ENCODE results near the gene KCTD10. TPM values are rescaled to one million over a fixed set of nuclear protein-coding genes. Genes with fewer than 3 reads are reported as not detected.

Gene KCTD10
- total RNA-seq, 1 experiment from 2014 or later: 55.2 TPM

GRCh38 chr12:109462868-109463692 is 14.0 kb downstream of the KCTD10 start:
- H3K4me3 ChIP-seq (ENCODE audit: low read depth in 2 of 2, low read length in 2 of 2): peak overlapping the region; percentile 4 to 35; a peak in 3 of 4 replicates
- CTCF ChIA-PET: interaction anchor here (0.5 kb wide), 1 partner anchor 391 kb away, joined by 4 read pairs; no protein-coding TSS in a partner anchor
- no TSS peak for BruUV-seq (replicated peaks)

GRCh38 chr12:109461846-109462756 is 15.0 kb downstream of the KCTD10 start:
- no TSS peak for BruUV-seq (replicated peaks)
- in situ Hi-C loops (cut with HindIII; ENCODE audit: low pct_unique_long_range_greater_than_20kb, low sequenced_read_pairs) (no loop called here), intact Hi-C loops (cut with micrococcal nuclease; ENCODE audit: unreplicated experiment) (no loop called here)
- peaks cover 4% of the 10 kb centered on the region for H3K36me3 ChIP-seq (ENCODE audit: control insufficient read depth, insufficient read depth, low read length)
- H3K9me3 ChIP-seq (ENCODE audit: control insufficient read depth, insufficient read depth, low read depth, low read length): no peaks in the 10 kb centered on the region
- no peak overlapping the region for H3K4me3 ChIP-seq (ENCODE audit: low read depth in 2 of 2, low read length in 2 of 2)
- ChIA-PET CTCF (no interaction called here), POLR2A (no interaction called here)
- peak overlapping the region; percentile 87 for H3K27ac ChIP-seq (ENCODE audit: low read length)
- DNase-seq (ENCODE audit: low read depth, low spot score) (no peak), ATAC-seq (peak; percentile 59)
- TF ChIP-seq, protein P1, sequence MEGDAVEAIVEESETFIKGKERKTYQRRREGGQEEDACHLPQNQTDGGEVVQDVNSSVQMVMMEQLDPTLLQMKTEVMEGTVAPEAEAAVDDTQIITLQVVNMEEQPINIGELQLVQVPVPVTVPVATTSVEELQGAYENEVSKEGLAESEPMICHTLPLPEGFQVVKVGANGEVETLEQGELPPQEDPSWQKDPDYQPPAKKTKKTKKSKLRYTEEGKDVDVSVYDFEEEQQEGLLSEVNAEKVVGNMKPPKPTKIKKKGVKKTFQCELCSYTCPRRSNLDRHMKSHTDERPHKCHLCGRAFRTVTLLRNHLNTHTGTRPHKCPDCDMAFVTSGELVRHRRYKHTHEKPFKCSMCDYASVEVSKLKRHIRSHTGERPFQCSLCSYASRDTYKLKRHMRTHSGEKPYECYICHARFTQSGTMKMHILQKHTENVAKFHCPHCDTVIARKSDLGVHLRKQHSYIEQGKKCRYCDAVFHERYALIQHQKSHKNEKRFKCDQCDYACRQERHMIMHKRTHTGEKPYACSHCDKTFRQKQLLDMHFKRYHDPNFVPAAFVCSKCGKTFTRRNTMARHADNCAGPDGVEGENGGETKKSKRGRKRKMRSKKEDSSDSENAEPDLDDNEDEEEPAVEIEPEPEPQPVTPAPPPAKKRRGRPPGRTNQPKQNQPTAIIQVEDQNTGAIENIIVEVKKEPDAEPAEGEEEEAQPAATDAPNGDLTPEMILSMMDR (IDR thresholded peaks at IDR 0.05): no peak
- TF ChIP-seq SIN3A (IDR thresholded peaks at IDR 0.05; ENCODE audit: borderline replicate concordance, insufficient read depth, low read depth, low read length): no peak
- no peak for TF ChIP-seq POLR2AphosphoS5 (IDR thresholded peaks at IDR 0.05; ENCODE audit: low read depth, low read length)
- no peak for TF ChIP-seq TCF7L2 (IDR thresholded peaks at IDR 0.05; ENCODE audit: low read depth, low read length)
- no peak for TF ChIP-seq REST (IDR thresholded peaks at IDR 0.05; ENCODE audit: insufficient read depth in 1 of 2, low read depth in 2 of 2, low read length in 1 of 2)
- peaks cover 37% of the 10 kb centered on the region for H3K4me1 ChIP-seq (ENCODE audit: control insufficient read depth, insufficient read depth, low read length)
- no peaks in the 10 kb centered on the region for H3K27me3 ChIP-seq (ENCODE audit: control insufficient read depth, insufficient read depth, low read length)

More at GRCh38 chr12:109462868-109463692, 14.0 kb downstream of the KCTD10 start:
- in situ Hi-C loops (cut with HindIII; ENCODE audit: low pct_unique_long_range_greater_than_20kb, low sequenced_read_pairs): no loop called here
- peak overlapping the region; percentile 87 for H3K27ac ChIP-seq (ENCODE audit: low read length)
- peak; percentile 89 for ATAC-seq
- no peaks in the 10 kb centered on the region for H3K27me3 ChIP-seq (ENCODE audit: control insufficient read depth, insufficient read depth, low read length)
- intact Hi-C loops (cut with micrococcal nuclease; ENCODE audit: unreplicated experiment): no loop called here
- H3K9me3 ChIP-seq (ENCODE audit: control insufficient read depth, insufficient read depth, low read depth, low read length): no peaks in the 10 kb centered on the region
- H3K36me3 ChIP-seq (ENCODE audit: control insufficient read depth, insufficient read depth, low read length): peaks cover under 1% of the 10 kb centered on the region
- peak; percentile 50 for DNase-seq (ENCODE audit: low read depth, low spot score)
- POLR2A ChIA-PET: no interaction called here
- peak; percentile 77 for TF ChIP-seq TCF7L2 (IDR thresholded peaks at IDR 0.05; ENCODE audit: low read depth, low read length)
- TF ChIP-seq, protein P1 (IDR thresholded peaks at IDR 0.05): no peak
- H3K4me1 ChIP-seq (ENCODE audit: control insufficient read depth, insufficient read depth, low read length): peaks cover 37% of the 10 kb centered on the region

Measured in Panc1 (cell line).